ENCODE measurements around the gene BRD4. TPM values are rescaled to one million over a fixed set of nuclear protein-coding genes. Genes with fewer than 3 reads are reported as not detected.

BRD4 gene
- total and polyA plus RNA-seq, 8 donors = 51.1 to 89.6 (median 56.6) TPM

GRCh38 chr19:15253513-15253912, 78.8 kb downstream of the BRD4 start:
- Histone ChIP-seq H3K27ac (peak overlapping the region in 1 of 2 donors; percentile 56), H3K36me3 (peaks cover 6 to 100% of the 10 kb centered on the region in 2 donors)

GRCh38 chr19:15253061-15253460, 79.3 kb downstream of the BRD4 start:
- DNase-seq = no peak
- Histone ChIP-seq H3K4me3 (no peak overlapping the region), H3K4me1 (peaks cover 20 to 37% of the 10 kb centered on the region in 2 donors), H3K9me3 (no peaks in the 10 kb centered on the region), H3K36me3 (peaks cover 6 to 100% of the 10 kb centered on the region in 2 donors), H3K27ac (peak overlapping the region in 1 of 2 donors; percentile 56), H3K27me3 (no peaks in the 10 kb centered on the region)
- TF ChIP-seq CTCF (IDR thresholded peaks at IDR 0.05) = no peak
- ATAC-seq = no peak
- intact Hi-C loops (cut with DNase I) = loop anchor here in 1 of 2 donors (10.0 kb wide), 1 partner anchor 68 kb away; no protein-coding TSS in a partner anchor

More at GRCh38 chr19:15253513-15253912, 78.8 kb downstream of the BRD4 start:
- no peak for DNase-seq
- no peak for TF ChIP-seq CTCF (IDR thresholded peaks at IDR 0.05)
- no peaks in the 10 kb centered on the region for H3K9me3 ChIP-seq
- peaks cover 20 to 32% of the 10 kb centered on the region in 2 donors for H3K4me1 ChIP-seq
- no peak overlapping the region for H3K4me3 ChIP-seq
- H3K27me3 ChIP-seq = no peaks in the 10 kb centered on the region
- no peak for ATAC-seq
- intact Hi-C loops (cut with DNase I) = loop anchor here in 1 of 2 donors (10.0 kb wide), 1 partner anchor 69 kb away; no protein-coding TSS in a partner anchor

GRCh38 chr19:15252398-15253018, 79.8 kb downstream of the BRD4 start:
- Histone ChIP-seq H3K9me3 (no peaks in the 10 kb centered on the region), H3K27ac (peak overlapping the region; percentile 56 to 59), H3K27me3 (no peaks in the 10 kb centered on the region), H3K4me3 (no peak overlapping the region), H3K36me3 (peaks cover 6 to 100% of the 10 kb centered on the region in 2 donors), H3K4me1 (peaks cover 20 to 42% of the 10 kb centered on the region in 2 donors)
- DNase-seq (no peak), ATAC-seq (no peak)
- TF ChIP-seq CTCF (IDR thresholded peaks at IDR 0.05) = peak in 1 of 2 donors; percentile 18
- intact Hi-C loops (cut with DNase I) = loop anchor here in 1 of 2 donors (10.0 kb wide), 1 partner anchor 68 kb away; no protein-coding TSS in a partner anchor

- no peaks in the 10 kb centered on the region for H3K27me3 ChIP-seq
- peak in 1 of 2 donors; percentile 30 for TF ChIP-seq CTCF (IDR thresholded peaks at IDR 0.05)
- H3K36me3 ChIP-seq = peaks cover 6 to 100% of the 10 kb centered on the region in 2 donors
- intact Hi-C loops (cut with DNase I) = loop anchor here in 1 of 2 donors (10.0 kb wide), 1 partner anchor 67 kb away; no protein-coding TSS in a partner anchor
- no peaks in the 10 kb centered on the region for H3K9me3 ChIP-seq
- ATAC-seq (peak; percentile 58), DNase-seq (peak in 3 of 4 donors; percentile 70 to 94 (median 86))
- no peak overlapping the region for H3K4me3 ChIP-seq
- H3K4me1 ChIP-seq = peaks cover 20 to 45% of the 10 kb centered on the region in 2 donors
- H3K27ac ChIP-seq = peak overlapping the region; percentile 56 to 78
Measured at GRCh38 chr19:15251749-15252397, 80.5 kb downstream of the BRD4 start.
